Psoas muscle (tissue), 8 donors: ENCODE results near the gene RBM23. TPM values are rescaled to one million over a fixed set of nuclear protein-coding genes. Genes with fewer than 3 reads are reported as not detected.

Experiments
- ATAC-seq, 4 donors: fragments of 200-7000 bp; cut with Tn5 transposase; one replicate each; pipeline ENCODE4 v1.9.1; 2020; ENCODE audit warnings: moderate library complexity in 3 of 4, mild to moderate bottlenecking in 2 of 4
- DNase-seq, 2 donors: peaks; one replicate each; pipeline ENCODE4 v3.0.0-alpha.2; 2020
- H3K27ac ChIP-seq: fragments of 200-600 bp; one replicate; pipeline ENCODE4 v1.8.0; 2022
- H3K27me3 ChIP-seq, 3 donors: fragments of 200-600 bp in 1 of 3; one replicate each; pipeline versions ENCODE4 v1.6.1 to v1.8.0; 2013 to 2022; ENCODE audit warnings: low read length in 2 of 3, mild to moderate bottlenecking in 2 of 3, moderate library complexity in 1 of 3; ENCODE audit not compliant: insufficient read depth in 3 of 3
- H3K36me3 ChIP-seq, 2 donors: fragments of 200-600 bp in 1 of 2; one replicate each; pipeline versions ENCODE4 v1.6.1 to v1.8.0; 2013 to 2022; ENCODE audit warnings: low read depth in 1 of 2, mild to moderate bottlenecking in 1 of 2, moderate library complexity in 1 of 2; ENCODE audit not compliant: insufficient read depth in 1 of 2
- H3K4me1 ChIP-seq: fragments of 200-600 bp; one replicate; pipeline ENCODE4 v1.8.0; 2022
- H3K4me3 ChIP-seq: fragments of 200-600 bp; one replicate; pipeline ENCODE4 v1.8.0; 2022; ENCODE audit warnings: mild to moderate bottlenecking
- H3K9me3 ChIP-seq: fragments of 200-600 bp; one replicate; pipeline ENCODE4 v1.8.0; 2022
- WGBS, 3 donors: extraction: QIAGEN DNeasy Blood & Tissue Kit; methylation state at CpG; one replicate each; pipeline versions ENCODE4 v1.1.6 to v1.1.7; 2013; 5-methylcytosine and 5-hydroxymethylcytosine counted together
- intact Hi-C, 2 donors: fragments of 100-400 bp; cut with DNase I; formaldehyde crosslinking; loops; one replicate each; pipeline versions ENCODE4 v1.11.0 to v1.14.2; 2022
- polyA plus RNA-seq, 3 donors: library from polyadenylated mRNA; stranded (reverse); fragments of 200-250 nt; gene quantifications; one replicate each; pipeline ENCODE4 v1.2.3, GENCODE V29; 2013
- total RNA-seq, 4 donors: library from RNA; stranded (reverse); fragmentation: NEBNext Ultra II Directional in 2 of 4; extraction: Animal tissue kit (Norgen Biotek cat#: 25700) in 2 of 4; gene quantifications; one replicate each; pipeline versions ENCODE4 v1.2.1 to v1.2.4, GENCODE V29; 2021 to 2023
- TF ChIP-seq, protein P1 (sequence below): fragments of 200-600 bp; IDR thresholded peaks from one replicate; pipeline ENCODE4 v1.8.0; 2022; ENCODE audit warnings: antibody characterized with exemption
- donor health status: healthy with polysubstance abuse.
- donor health status: DM: no; HTN: no; CAD: no; lungs with moderate emphysema.
- donor health status: Bipolar disorder and iron deficiency.
- donor health status: healthy.
- donor health status: DM: yes; HTN: yes; CAD: no.
- donor health status: DM: no; HTN: no; CAD: no.
- donor health status: DM: no; HTN: no; CAD: no.
- donor health status: DM: yes; HTN: yes; CAD: no.

The RBM23 gene
- total and polyA plus RNA-seq, 7 donors, result 18.4 to 42.1 (median 26.7) TPM

DNA sequence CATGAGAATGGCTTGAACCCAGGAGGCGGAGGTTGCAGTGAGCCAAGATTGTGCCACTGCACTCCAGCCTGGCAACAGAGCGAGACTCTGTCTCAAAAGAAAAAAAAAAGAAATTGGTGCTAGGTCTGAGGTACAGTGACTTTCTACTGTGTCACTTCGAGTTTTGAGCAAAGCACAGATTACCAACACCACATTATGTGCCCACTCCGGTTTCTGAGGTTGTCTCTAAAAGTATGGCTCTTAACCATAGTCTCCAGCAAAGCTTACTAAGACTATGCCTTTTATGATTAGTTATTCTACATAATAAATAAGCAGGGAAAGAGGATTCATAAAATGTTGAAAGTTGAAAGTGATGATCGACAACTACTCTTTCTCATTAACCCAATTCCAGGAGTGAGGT lies 8.0 kb downstream of the RBM23 start:
- no peak for ATAC-seq
- Histone ChIP-seq H3K27me3 (no peaks in the 10 kb centered on the region), H3K9me3 (no peaks in the 10 kb centered on the region), H3K36me3 (peaks cover 0 to 69% of the 10 kb centered on the region in 2 donors), H3K4me3 (no peak overlapping the region), H3K27ac (no peak overlapping the region), H3K4me1 (peaks cover 20% of the 10 kb centered on the region)
- intact Hi-C loops, result no loop called here
- DNase-seq, result no peak
- WGBS, 3 donors, result 81 to 90% (median 81%) methylated on average over 5 of the region's 5 CpGs
- TF ChIP-seq, protein P1, sequence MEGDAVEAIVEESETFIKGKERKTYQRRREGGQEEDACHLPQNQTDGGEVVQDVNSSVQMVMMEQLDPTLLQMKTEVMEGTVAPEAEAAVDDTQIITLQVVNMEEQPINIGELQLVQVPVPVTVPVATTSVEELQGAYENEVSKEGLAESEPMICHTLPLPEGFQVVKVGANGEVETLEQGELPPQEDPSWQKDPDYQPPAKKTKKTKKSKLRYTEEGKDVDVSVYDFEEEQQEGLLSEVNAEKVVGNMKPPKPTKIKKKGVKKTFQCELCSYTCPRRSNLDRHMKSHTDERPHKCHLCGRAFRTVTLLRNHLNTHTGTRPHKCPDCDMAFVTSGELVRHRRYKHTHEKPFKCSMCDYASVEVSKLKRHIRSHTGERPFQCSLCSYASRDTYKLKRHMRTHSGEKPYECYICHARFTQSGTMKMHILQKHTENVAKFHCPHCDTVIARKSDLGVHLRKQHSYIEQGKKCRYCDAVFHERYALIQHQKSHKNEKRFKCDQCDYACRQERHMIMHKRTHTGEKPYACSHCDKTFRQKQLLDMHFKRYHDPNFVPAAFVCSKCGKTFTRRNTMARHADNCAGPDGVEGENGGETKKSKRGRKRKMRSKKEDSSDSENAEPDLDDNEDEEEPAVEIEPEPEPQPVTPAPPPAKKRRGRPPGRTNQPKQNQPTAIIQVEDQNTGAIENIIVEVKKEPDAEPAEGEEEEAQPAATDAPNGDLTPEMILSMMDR, result no peak

DNA sequence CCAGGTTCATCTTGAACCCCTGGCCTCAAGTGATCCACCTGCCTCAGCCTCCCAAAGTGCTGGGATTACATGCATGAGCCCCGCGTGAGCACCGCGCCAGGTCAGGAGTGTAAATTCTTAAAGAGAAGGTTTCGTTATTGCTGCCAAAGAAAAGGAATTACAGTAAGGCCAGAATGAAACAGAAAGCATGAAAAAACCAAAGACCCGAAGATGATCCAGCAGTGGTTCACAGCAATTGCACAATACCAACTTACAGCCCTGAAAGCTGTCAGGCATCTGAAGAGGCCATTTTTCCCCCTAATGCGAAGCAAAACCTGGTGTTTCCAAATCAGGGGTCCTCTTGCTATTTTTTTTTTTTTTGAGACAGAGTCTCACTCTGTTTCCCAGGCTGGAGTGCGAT lies 10.3 kb downstream of the RBM23 start:
- Histone ChIP-seq H3K4me3 (no peak overlapping the region), H3K9me3 (no peaks in the 10 kb centered on the region), H3K27me3 (no peaks in the 10 kb centered on the region), H3K4me1 (peaks cover 16% of the 10 kb centered on the region), H3K36me3 (peaks cover 8 to 87% of the 10 kb centered on the region in 2 donors), H3K27ac (no peak overlapping the region)
- WGBS, 3 donors, result 86 to 92% (median 89%) methylated on average over 8 of the region's 8 CpGs
- DNase-seq (no peak), ATAC-seq (no peak)
- TF ChIP-seq, protein P1, result no peak
- intact Hi-C loops, result no loop called here

DNA sequence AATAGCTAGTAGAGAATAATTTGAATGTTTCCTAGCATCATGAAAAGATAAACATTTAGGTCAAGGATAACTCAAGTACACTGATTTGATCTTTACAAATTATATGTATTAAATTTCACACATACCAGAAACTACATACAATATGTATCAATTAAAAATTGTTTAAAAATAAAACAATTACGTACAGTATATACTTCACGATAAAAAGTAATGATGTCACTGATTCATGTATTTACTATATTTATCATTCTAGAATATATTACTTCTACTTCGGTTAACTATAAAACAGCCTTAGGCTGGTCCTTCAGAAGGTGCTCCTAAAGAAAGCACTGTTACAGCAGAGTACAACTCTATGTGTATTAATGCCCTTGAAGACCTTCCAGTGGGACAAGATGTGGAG lies 11.5 kb downstream of the RBM23 start:
- intact Hi-C loops, result no loop called here
- H3K9me3 ChIP-seq, result no peaks in the 10 kb centered on the region
- peaks cover 9 to 96% of the 10 kb centered on the region in 2 donors for H3K36me3 ChIP-seq
- DNase-seq (no peak), ATAC-seq (no peak)
- WGBS, 3 donors, result 94 to 97% (median 94%) methylated on average over 3 of the region's 3 CpGs
- H3K27ac ChIP-seq, result no peak overlapping the region
- H3K4me3 ChIP-seq, result no peak overlapping the region
- TF ChIP-seq, protein P1, result no peak
- peaks cover 15% of the 10 kb centered on the region for H3K4me1 ChIP-seq
- no peaks in the 10 kb centered on the region for H3K27me3 ChIP-seq

DNA sequence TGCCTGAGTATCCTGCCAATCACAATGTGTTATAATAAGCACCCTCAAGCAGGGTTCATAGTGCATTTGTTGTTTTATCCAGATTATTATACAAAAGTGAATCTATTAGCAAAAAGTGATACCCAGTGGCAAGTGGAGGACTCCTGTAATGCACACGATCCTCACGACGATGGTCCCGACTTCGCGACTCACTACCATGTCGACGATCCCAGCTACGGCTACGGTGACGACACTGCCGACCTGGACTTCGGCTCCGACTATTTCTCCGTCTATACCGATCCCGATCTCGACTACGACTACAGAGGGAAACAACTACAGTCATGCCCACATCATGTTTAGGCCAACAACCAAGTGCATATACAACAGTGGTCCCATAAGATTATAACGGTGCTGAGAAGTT lies 12.9 kb downstream of the RBM23 start:
- H3K4me1 ChIP-seq, result peaks cover 2% of the 10 kb centered on the region
- ATAC-seq, result no peak
- TF ChIP-seq, protein P1, result no peak
- no peaks in the 10 kb centered on the region for H3K27me3 ChIP-seq
- H3K27ac ChIP-seq, result no peak overlapping the region
- H3K9me3 ChIP-seq, result no peaks in the 10 kb centered on the region
- no peak overlapping the region for H3K4me3 ChIP-seq
- no peak for DNase-seq
- intact Hi-C loops, result no loop called here
- H3K36me3 ChIP-seq, result peaks cover 13 to 97% of the 10 kb centered on the region in 2 donors
- WGBS, 3 donors, result 95 to 98% (median 96%) methylated on average over 20 of the region's 20 CpGs

DNA sequence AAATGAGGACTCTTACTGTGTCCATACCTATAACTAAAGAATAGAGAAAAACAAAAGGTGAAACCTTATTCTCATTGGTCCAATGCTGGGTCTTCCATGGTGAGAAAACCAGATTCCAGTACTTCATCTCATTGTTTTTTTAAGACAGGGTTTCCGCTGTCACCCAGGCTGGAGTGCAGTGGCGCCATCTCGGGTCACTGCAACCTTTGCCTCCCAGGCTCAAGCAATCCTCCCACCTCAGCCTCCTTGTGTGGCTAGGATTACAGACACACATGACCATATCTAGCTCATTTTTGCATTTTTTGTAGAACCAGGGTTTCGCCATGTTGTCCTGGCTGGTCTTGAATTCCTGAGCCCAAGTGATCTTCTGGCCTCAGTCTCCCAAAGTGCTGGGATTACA lies 13.3 kb downstream of the RBM23 start:
- intact Hi-C loops, result no loop called here
- no peak for ATAC-seq
- Histone ChIP-seq H3K4me1 (no peaks in the 10 kb centered on the region), H3K36me3 (peaks cover 13 to 97% of the 10 kb centered on the region in 2 donors), H3K9me3 (no peaks in the 10 kb centered on the region), H3K27ac (no peak overlapping the region), H3K4me3 (no peak overlapping the region), H3K27me3 (no peaks in the 10 kb centered on the region)
- TF ChIP-seq, protein P1, result no peak
- WGBS, 3 donors, result 92 to 97% (median 92%) methylated on average over 4 of the region's 4 CpGs
- no peak for DNase-seq
